ENCODE measurements around the gene AEBP2.

Gene AEBP2

GRCh38 chr12:19496219-19496878 is 57.1 kb downstream of the AEBP2 start:
- Histone ChIP-seq H3K27ac (peak overlapping the region; percentile 67; the same call in 1 of the 2 replicates), H3K4me3 (no peak overlapping the region), H3K36me3 (ENCODE audit: insufficient read depth, low read length) (peaks cover 71% of the 10 kb centered on the region), H3K9ac (ENCODE audit: insufficient read length) (no peak overlapping the region), H3K9me3 (ENCODE audit: low read depth, low read length) (no peaks in the 10 kb centered on the region)
- no peak for DNase-seq (ENCODE audit: low read depth, low spot score)
- TF ChIP-seq POLR2AphosphoS5 (IDR thresholded peaks at IDR 0.05; ENCODE audit: borderline replicate concordance, low read depth, low read length) (no peak), FOXP2 (optimal IDR thresholded peaks at IDR 0.05; ENCODE audit: control extremely low read depth, extremely low read length, insufficient read depth) (no peak), EZH2 (IDR thresholded peaks at IDR 0.05) (no peak)

- Histone ChIP-seq H3K36me3 (ENCODE audit: insufficient read depth, low read length) (peaks cover 79% of the 10 kb centered on the region), H3K9me3 (ENCODE audit: low read depth, low read length) (no peaks in the 10 kb centered on the region), H3K9ac (ENCODE audit: insufficient read length) (no peak overlapping the region), H3K4me3 (no peak overlapping the region), H3K27ac (no peak overlapping the region)
- no peak for TF ChIP-seq EZH2 (IDR thresholded peaks at IDR 0.05)
- TF ChIP-seq POLR2AphosphoS5 (IDR thresholded peaks at IDR 0.05; ENCODE audit: borderline replicate concordance, low read depth, low read length), result no peak
- TF ChIP-seq FOXP2 (optimal IDR thresholded peaks at IDR 0.05; ENCODE audit: control extremely low read depth, extremely low read length, insufficient read depth), result no peak
- DNase-seq (ENCODE audit: low read depth, low spot score), result no peak
Observed at GRCh38 chr12:19498099-19498498, 58.8 kb downstream of the AEBP2 start.

- H3K27ac ChIP-seq, result no peak overlapping the region
- H3K9ac ChIP-seq (ENCODE audit: insufficient read length), result no peak overlapping the region
- no peak overlapping the region for H3K4me3 ChIP-seq
- no peak for DNase-seq (ENCODE audit: low read depth, low spot score)
- H3K9me3 ChIP-seq (ENCODE audit: low read depth, low read length), result no peaks in the 10 kb centered on the region
- no peak for TF ChIP-seq FOXP2 (optimal IDR thresholded peaks at IDR 0.05; ENCODE audit: control extremely low read depth, extremely low read length, insufficient read depth)
- no peak for TF ChIP-seq POLR2AphosphoS5 (IDR thresholded peaks at IDR 0.05; ENCODE audit: borderline replicate concordance, low read depth, low read length)
- TF ChIP-seq EZH2 (IDR thresholded peaks at IDR 0.05), result no peak
- H3K36me3 ChIP-seq (ENCODE audit: insufficient read depth, low read length), result peaks cover 79% of the 10 kb centered on the region
Observed at GRCh38 chr12:19499030-19499429, 59.7 kb downstream of the AEBP2 start.

- H3K36me3 ChIP-seq (ENCODE audit: insufficient read depth, low read length), result peaks cover 20% of the 10 kb centered on the region
- TF ChIP-seq POLR2AphosphoS5 (IDR thresholded peaks at IDR 0.05; ENCODE audit: borderline replicate concordance, low read depth, low read length) (no peak), FOXP2 (optimal IDR thresholded peaks at IDR 0.05; ENCODE audit: control extremely low read depth, extremely low read length, insufficient read depth) (no peak), EZH2 (IDR thresholded peaks at IDR 0.05) (no peak)
- no peak for DNase-seq (ENCODE audit: low read depth, low spot score)
- no peak overlapping the region for H3K4me3 ChIP-seq
- H3K9ac ChIP-seq (ENCODE audit: insufficient read length), result no peak overlapping the region
- no peak overlapping the region for H3K27ac ChIP-seq
- H3K9me3 ChIP-seq (ENCODE audit: low read depth, low read length), result no peaks in the 10 kb centered on the region
Observed at GRCh38 chr12:19506497-19506896, 67.2 kb downstream of the AEBP2 start.

- H3K9me3 ChIP-seq (ENCODE audit: low read depth, low read length), result no peaks in the 10 kb centered on the region
- no peak overlapping the region for H3K4me3 ChIP-seq
- DNase-seq (ENCODE audit: low read depth, low spot score), result no peak
- H3K36me3 ChIP-seq (ENCODE audit: insufficient read depth, low read length), result peaks cover 20% of the 10 kb centered on the region
- TF ChIP-seq EZH2 (IDR thresholded peaks at IDR 0.05), result no peak
- TF ChIP-seq POLR2AphosphoS5 (IDR thresholded peaks at IDR 0.05; ENCODE audit: borderline replicate concordance, low read depth, low read length), result no peak
- H3K27ac ChIP-seq, result no peak overlapping the region
- no peak overlapping the region for H3K9ac ChIP-seq (ENCODE audit: insufficient read length)
Observed at GRCh38 chr12:19507823-19508222, 68.5 kb downstream of the AEBP2 start.

GRCh38 chr12:19510461-19510860 is 71.2 kb downstream of the AEBP2 start:
- no peaks in the 10 kb centered on the region for H3K9me3 ChIP-seq (ENCODE audit: low read depth, low read length)
- H3K9ac ChIP-seq (ENCODE audit: insufficient read length), result no peak overlapping the region
- no peak overlapping the region for H3K4me3 ChIP-seq
- H3K27ac ChIP-seq, result no peak overlapping the region
- DNase-seq (ENCODE audit: low read depth, low spot score), result no peak
- TF ChIP-seq POLR2AphosphoS5 (IDR thresholded peaks at IDR 0.05; ENCODE audit: borderline replicate concordance, low read depth, low read length) (no peak), EZH2 (IDR thresholded peaks at IDR 0.05) (no peak), FOXP2 (optimal IDR thresholded peaks at IDR 0.05; ENCODE audit: control extremely low read depth, extremely low read length, insufficient read depth) (no peak)
- peaks cover 29% of the 10 kb centered on the region for H3K36me3 ChIP-seq (ENCODE audit: insufficient read depth, low read length)

GRCh38 chr12:19515179-19515578 is 75.9 kb downstream of the AEBP2 start:
- Histone ChIP-seq H3K36me3 (ENCODE audit: insufficient read depth, low read length) (peaks cover 47% of the 10 kb centered on the region), H3K9me3 (ENCODE audit: low read depth, low read length) (no peaks in the 10 kb centered on the region), H3K9ac (ENCODE audit: insufficient read length) (no peak overlapping the region), H3K4me3 (no peak overlapping the region), H3K27ac (peak overlapping the region; percentile 7; the same call in 1 of the 2 replicates)
- no peak for DNase-seq (ENCODE audit: low read depth, low spot score)
- no peak for TF ChIP-seq FOXP2 (optimal IDR thresholded peaks at IDR 0.05; ENCODE audit: control extremely low read depth, extremely low read length, insufficient read depth)
- no peak for TF ChIP-seq POLR2AphosphoS5 (IDR thresholded peaks at IDR 0.05; ENCODE audit: borderline replicate concordance, low read depth, low read length)
- TF ChIP-seq EZH2 (IDR thresholded peaks at IDR 0.05), result no peak

- Histone ChIP-seq H3K4me3 (no peak overlapping the region), H3K36me3 (ENCODE audit: insufficient read depth, low read length) (peaks cover 51% of the 10 kb centered on the region), H3K27ac (no peak overlapping the region), H3K9ac (ENCODE audit: insufficient read length) (no peak overlapping the region), H3K9me3 (ENCODE audit: low read depth, low read length) (no peaks in the 10 kb centered on the region)
- no peak for TF ChIP-seq POLR2AphosphoS5 (IDR thresholded peaks at IDR 0.05; ENCODE audit: borderline replicate concordance, low read depth, low read length)
- no peak for DNase-seq (ENCODE audit: low read depth, low spot score)
Observed at GRCh38 chr12:19517583-19517982, 78.3 kb downstream of the AEBP2 start.

GRCh38 chr12:19518209-19518608 is 78.9 kb downstream of the AEBP2 start:
- no peaks in the 10 kb centered on the region for H3K9me3 ChIP-seq (ENCODE audit: low read depth, low read length)
- peaks cover 48% of the 10 kb centered on the region for H3K36me3 ChIP-seq (ENCODE audit: insufficient read depth, low read length)
- H3K27ac ChIP-seq, result no peak overlapping the region
- no peak overlapping the region for H3K4me3 ChIP-seq
- H3K9ac ChIP-seq (ENCODE audit: insufficient read length), result no peak overlapping the region
- no peak for DNase-seq (ENCODE audit: low read depth, low spot score)
- TF ChIP-seq EZH2 (IDR thresholded peaks at IDR 0.05) (no peak), POLR2AphosphoS5 (IDR thresholded peaks at IDR 0.05; ENCODE audit: borderline replicate concordance, low read depth, low read length) (no peak), FOXP2 (optimal IDR thresholded peaks at IDR 0.05; ENCODE audit: control extremely low read depth, extremely low read length, insufficient read depth) (no peak)
